ENCODE results near the gene MICAL2. TPM values are rescaled to one million over a fixed set of nuclear protein-coding genes. Genes with fewer than 3 reads are reported as not detected.

Gene MICAL2
- total and polyA plus RNA-seq, 2 of the 8 experiments (the other 6 are each of a cell fraction or from before 2014, with no cell fraction given), result 1.3 to 4.1 TPM

- Histone ChIP-seq H2BK20ac (ENCODE audit: low read length) (peak overlapping the region; percentile 4; the same call in 1 of the 2 replicates), H3K18ac (ENCODE audit: extremely low read depth, low read length) (no peak overlapping the region), H3K14ac (ENCODE audit: insufficient read length) (no peak overlapping the region), H2BK12ac (ENCODE audit: low read depth, low read length) (no peak overlapping the region), H3K56ac (replicated peaks; ENCODE audit: insufficient read length, low read depth, low read length) (no peak overlapping the region), H2AK5ac (ENCODE audit: low read depth, low read length) (peak overlapping the region; percentile 65; the same call in 1 of the 2 replicates), H3K4ac (replicated peaks; ENCODE audit: insufficient read length, low read depth, low read length) (no peak overlapping the region), H3K27ac (ENCODE audit: low read depth, low read length) (no peak overlapping the region), H3K23me2 (ENCODE audit: low read depth, low read length) (no peaks in the 10 kb centered on the region), H2BK15ac (ENCODE audit: low read length) (0 out of 2 replicates have a peak overlapping the region, but pooled peaks have one; percentile 53), H3K4me2 (ENCODE audit: insufficient read depth in 1 of 2, low read depth in 2 of 2, low read length in 2 of 2) (no peak overlapping the region), H3K4me3 (ENCODE audit: extremely low read depth in 1 of 4, insufficient read depth in 2 of 4, low read depth in 3 of 4, low read length in 4 of 4) (no peak overlapping the region), H4K91ac (replicated peaks; ENCODE audit: insufficient read length, low read length) (no peak overlapping the region), H4K20me1 (replicated peaks in 1 of 2; ENCODE audit: control insufficient read depth in 1 of 2, insufficient read depth in 2 of 2, low read length in 2 of 2) (no peaks in the 10 kb centered on the region), H3K36me3 (ENCODE audit: control insufficient read depth in 2 of 4, insufficient read depth in 4 of 4, low read length in 3 of 4) (no peaks in the 10 kb centered on the region), H3K79me2 (ENCODE audit: control insufficient read depth in 1 of 2, insufficient read depth in 2 of 2, low read length in 2 of 2) (no peaks in the 10 kb centered on the region), H2BK120ac (replicated peaks; ENCODE audit: low read depth, low read length) (no peak overlapping the region), H2AFZ (ENCODE audit: low read length) (no peak overlapping the region), H3K23ac (ENCODE audit: insufficient read length) (no peak overlapping the region), H3K9ac (replicated peaks in 1 of 4; ENCODE audit: extremely low read depth in 1 of 4, low read depth in 3 of 4, low read length in 3 of 4) (no peak overlapping the region), H3K9me3 (ENCODE audit: insufficient read depth in 2 of 2, low read depth in 1 of 2, low read length in 1 of 2) (no peaks in the 10 kb centered on the region), H2BK5ac (ENCODE audit: low read depth, low read length) (no peak overlapping the region), H3K79me1 (ENCODE audit: low read depth, low read length) (no peaks in the 10 kb centered on the region), H4K5ac (ENCODE audit: insufficient read length, low read depth, low read length) (no peak overlapping the region), H3K27me3 (replicated peaks in 1 of 4; ENCODE audit: control insufficient read depth in 3 of 4, extremely low read depth in 1 of 4, insufficient read depth in 3 of 4, low read length in 3 of 4) (no peaks in the 10 kb centered on the region; a peak in 2 of 7 replicates), H4K8ac (ENCODE audit: extremely low read depth, insufficient read depth, low read length) (no peak overlapping the region), H3K4me1 (replicated peaks in 1 of 4; ENCODE audit: control insufficient read depth in 3 of 4, insufficient read depth in 4 of 4, low read length in 3 of 4) (peaks cover 3 to 13% (median 9%) of the 10 kb centered on the region in 4 experiments)
- 93% methylated on average over 8 of the region's 8 CpGs; no CpG with 5 or more reads in 1 of the 2 experiments for WGBS, 2 experiments (ENCODE audit: extremely low coverage in 1 of 2, insufficient coverage in 1 of 2, insufficient read length in 1 of 2, insufficient replicate concordance in 2 of 2, low coverage in 1 of 2, low lambda C conversion rate in 2 of 2, missing lambda C conversion rate in 1 of 2)
- CTCF ChIA-PET (ENCODE audit: partially characterized antibody), result interaction anchor here (0.6 to 2.3 kb wide), 8 partner anchors 8 to 189 kb away, joined by 3 to 11 read pairs (median 4); partner anchors contain the start of gene MICAL2
- POLR2A ChIA-PET (ENCODE audit: partially characterized antibody), result no interaction called here
- no peak for DNase-seq (ENCODE audit: low read depth in 1 of 2, low spot score in 2 of 2)
- no peak for FAIRE-seq
- TF ChIP-seq CTBP2 (IDR thresholded peaks at IDR 0.05; ENCODE audit: borderline replicate concordance, insufficient read depth, insufficient read length, low read length), result no peak
- no peak for TF ChIP-seq GABPA (IDR thresholded peaks at IDR 0.05; ENCODE audit: borderline replicate concordance, insufficient read depth, low read length)
- TF ChIP-seq SIRT6 (IDR thresholded peaks at IDR 0.05; ENCODE audit: low read length), result no peak
- TF ChIP-seq CHD1 (IDR thresholded peaks at IDR 0.05; ENCODE audit: low read depth, low read length), result no peak
- TF ChIP-seq EZH2 (IDR thresholded peaks at IDR 0.05; ENCODE audit: low read depth, low read length, severe bottlenecking), result no peak
- TF ChIP-seq SP1 (IDR thresholded peaks at IDR 0.05; ENCODE audit: low read depth, low read length), result no peak
- no peak for TF ChIP-seq GTF2F1 (IDR thresholded peaks at IDR 0.05; ENCODE audit: borderline replicate concordance, low read depth, low read length)
- no peak for TF ChIP-seq CTCF (IDR thresholded peaks at IDR 0.05; ENCODE audit: control extremely low read depth in 1 of 3, insufficient read depth in 1 of 3, low read depth in 1 of 3, low read length in 3 of 3)
- no peak for TF ChIP-seq SIN3A (conservative IDR thresholded peaks at IDR 0.05 in 1 of 2, IDR thresholded peaks at IDR 0.05 in 1 of 2; ENCODE audit: low read depth in 1 of 2, low read length in 2 of 2)
- TF ChIP-seq MAX (IDR thresholded peaks at IDR 0.05), result no peak
- TF ChIP-seq PHF8 (conservative IDR thresholded peaks at IDR 0.05; ENCODE audit: low read depth, low read length), result no peak
Measured at GRCh38 chr11:12100429-12100828, 10.0 kb upstream of the MICAL2 start.

All from H1 (cell line).